ENCODE results near the gene ASXL1.

The ASXL1 gene

DNA sequence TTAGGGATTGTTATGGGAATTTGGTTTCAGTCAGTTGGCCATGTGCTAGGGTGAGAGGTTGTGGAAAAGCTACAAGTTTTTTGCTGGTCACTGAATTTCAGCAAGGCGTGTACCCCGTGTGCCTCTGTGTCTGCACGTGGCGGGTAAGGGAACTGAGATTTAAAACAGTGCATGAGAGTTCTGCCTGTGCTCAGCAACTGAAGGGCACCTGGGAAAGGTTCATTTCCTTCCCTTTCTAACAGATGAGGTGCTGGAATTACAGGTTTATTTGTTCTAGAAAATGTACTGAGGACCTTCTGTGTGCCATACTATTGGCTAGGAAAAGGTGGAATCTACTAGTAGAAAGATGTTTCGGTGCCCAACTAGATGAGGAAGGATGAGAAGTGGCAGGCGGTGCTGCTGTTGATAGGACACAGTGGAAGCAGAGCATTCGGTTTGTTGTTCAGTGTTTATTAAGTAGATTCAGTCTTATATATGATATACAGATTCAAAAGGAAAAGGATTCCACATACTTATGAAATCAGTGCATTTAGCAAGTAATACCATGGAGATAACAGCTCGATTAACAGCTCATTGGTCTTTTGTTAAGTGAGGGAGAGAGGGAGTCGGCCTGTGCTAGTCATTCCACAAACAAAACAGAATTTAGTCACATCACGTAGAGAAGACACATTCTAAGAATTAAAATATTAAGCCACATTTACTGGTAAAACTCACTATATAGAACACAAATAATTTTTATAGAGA lies 84.7 kb downstream of the ASXL1 start:
- no peak for DNase-seq

DNA sequence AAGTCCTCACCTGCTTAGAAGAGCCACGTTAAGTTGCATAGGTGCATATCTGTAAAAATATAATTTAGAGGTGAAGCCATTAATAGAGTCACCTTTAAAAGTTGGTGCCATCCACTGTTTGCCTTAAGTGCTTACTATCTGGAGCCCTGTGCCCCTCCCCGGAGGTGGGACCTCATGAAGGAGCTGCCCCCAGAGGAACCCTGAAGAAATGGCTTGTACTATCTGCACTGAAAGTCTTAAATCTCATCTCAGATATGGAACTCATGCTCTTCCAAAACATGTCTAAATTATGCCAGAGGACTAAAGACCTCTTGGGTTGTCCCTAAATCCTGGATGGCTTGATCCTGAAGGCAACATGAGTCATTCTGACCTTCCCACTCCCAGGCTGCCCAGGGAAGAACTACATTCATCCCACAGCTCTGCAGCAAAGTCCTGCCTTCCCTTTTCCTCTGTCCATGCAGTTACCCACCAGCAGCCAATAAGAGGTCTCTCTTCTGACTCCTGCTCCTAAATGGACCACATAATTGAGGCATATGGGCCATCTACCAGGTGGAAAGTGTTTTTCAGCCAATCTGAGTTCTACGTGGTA lies 85.3 kb downstream of the ASXL1 start:
- DNase-seq: no peak

DNA sequence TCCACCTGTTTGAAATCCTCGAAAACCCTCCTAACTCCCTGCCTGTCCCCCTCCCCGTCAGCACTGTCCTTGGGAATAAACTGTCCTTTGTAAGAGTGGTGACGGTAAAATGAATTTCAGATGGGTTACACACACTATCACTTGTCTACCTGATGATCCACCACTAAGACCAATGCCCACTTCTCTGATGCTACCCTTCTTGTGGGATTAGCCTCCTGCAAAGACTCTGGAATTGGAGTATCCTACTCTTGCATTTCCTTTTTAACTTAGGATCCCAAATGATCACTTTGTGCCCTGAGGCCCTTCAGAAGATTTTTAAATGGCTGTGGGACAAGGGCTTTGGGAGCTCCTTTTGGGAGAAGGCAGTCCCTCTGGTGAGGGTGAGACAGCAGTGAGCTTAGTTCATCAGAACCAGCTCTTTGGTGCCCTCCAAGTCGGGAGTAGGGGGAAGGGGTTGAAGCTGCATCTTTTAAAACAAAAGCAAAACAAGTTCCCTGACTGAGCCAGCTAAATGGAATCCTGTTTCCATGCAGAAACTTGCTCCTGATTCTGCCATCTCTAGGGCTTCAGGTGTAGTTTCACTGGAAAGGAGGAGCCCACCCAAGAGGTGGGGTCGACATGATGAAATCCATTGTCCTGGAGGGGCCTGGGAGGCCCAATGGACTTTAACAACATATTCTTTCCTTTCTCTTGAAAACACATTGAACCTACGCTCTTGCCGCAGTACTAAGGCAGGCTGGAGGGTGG lies 86.5 kb downstream of the ASXL1 start:
- no peak for DNase-seq

DNA sequence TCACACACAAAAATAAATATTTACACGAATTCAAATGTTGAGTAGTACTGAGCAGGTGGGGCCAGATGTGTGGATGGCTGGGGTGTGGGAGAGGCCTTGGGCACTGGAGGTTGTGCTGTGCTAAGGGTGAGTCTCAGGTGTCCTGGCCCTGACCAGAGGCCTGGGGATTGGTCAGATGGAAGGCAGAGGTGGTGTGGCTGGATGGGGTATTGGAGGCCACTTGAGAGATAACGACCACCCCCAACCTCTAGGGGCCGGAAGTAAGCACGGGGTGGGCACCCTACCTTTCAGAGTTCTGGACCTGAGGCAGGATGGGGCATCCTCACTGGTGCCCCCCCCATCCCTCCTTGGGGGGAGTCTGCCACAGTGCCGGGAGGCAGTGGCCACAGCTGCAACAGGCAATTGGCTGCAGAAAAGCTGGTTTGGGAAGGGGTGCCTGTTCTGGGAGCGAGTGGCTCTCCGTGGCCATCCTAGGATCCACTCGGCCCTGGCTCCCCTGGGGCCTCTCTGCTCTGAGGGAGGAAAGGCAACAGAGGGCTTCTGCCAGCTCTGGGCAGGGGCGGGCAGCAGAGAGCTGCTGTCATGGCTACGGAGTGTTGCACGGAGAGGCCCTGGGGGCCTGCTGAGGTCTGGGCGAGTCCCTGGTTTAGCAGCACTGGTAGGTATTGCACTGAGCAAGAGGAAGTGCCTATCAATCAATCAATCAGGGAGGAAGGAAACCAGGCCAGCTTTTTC lies 87.6 kb downstream of the ASXL1 start:
- DNase-seq: no peak

DNA sequence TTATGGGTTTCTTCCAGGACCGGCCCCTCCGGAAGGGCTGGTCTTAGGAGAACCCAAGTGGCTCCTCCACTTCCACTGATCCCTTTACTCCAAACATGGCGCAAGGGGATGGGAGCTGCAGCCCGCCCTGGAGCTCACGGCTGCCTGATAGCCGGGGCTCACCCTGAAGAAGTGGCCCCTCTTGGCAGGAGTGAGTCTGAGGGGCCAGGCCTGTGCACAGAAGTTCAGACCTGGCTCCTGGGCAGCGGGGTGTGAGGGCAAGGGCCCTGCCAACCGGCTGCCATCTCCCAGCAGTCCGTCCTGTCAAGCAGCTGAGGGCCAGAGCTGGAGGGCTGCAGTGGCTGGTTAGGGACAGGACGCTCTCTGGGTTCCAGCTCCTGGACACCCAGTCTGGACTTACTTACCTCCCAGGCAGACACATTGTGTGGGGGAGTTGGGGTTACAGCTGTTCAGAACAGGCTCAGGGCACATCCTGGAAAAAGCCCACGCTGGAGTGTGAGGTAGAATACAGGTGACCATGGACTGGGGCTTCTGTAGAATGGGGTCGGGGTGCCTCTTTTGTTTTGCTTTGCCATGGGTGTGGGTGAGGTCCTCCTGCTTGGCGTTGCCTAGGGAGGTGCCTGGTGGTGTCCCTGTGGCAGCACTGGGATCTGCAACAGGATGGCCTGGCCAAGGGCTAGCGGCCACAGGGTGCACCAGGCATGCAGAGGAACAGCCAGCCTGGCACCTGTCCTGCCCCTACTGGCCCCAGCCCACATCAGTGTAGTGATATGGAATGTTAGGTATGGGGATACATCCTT lies 88.4 kb downstream of the ASXL1 start:
- no peak for DNase-seq

DNA sequence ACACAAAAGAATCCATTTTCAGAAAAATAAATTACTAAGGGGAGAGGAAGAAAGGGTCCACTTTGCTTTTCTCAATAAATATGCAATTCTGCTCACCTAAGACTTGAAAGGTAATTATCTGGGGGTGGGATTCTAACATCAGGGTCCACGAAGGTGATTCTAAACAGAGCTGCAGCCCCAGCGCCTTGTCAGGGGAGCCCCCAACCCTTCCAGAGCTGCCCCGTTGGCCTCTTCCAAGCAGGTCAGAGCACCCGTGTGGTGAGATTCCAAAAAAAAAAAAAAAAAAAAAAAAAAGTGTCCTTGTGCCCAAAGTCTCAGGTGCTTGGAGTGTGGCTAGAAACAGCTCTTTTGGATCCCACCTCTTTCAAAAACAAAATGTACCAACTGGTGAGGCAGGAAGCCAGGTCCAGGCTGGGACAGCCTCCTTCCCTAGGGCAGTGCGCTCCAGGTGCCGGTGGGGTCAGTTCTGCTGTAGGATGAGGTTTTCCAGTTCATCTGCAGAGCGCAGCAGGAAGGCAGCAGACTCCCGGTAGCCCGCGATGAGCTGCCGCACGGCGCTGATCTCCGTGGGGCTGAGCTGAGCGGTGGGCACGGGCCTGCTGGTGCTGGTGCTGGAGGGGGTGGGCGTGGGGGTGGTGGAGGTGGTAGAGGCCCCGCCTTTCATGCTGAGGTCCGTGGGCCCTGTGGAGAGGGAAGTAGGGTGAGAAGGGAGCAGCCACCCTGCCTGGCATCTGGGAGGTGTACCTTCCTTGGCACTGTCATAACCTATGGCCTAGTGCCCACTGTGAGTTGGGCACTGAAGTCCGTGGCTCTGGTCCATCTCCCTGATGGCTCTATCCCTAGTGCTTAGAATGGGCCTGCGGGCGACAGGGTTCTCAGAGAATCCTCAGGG lies 89.3 kb downstream of the ASXL1 start:
- DNase-seq: no peak

DNA sequence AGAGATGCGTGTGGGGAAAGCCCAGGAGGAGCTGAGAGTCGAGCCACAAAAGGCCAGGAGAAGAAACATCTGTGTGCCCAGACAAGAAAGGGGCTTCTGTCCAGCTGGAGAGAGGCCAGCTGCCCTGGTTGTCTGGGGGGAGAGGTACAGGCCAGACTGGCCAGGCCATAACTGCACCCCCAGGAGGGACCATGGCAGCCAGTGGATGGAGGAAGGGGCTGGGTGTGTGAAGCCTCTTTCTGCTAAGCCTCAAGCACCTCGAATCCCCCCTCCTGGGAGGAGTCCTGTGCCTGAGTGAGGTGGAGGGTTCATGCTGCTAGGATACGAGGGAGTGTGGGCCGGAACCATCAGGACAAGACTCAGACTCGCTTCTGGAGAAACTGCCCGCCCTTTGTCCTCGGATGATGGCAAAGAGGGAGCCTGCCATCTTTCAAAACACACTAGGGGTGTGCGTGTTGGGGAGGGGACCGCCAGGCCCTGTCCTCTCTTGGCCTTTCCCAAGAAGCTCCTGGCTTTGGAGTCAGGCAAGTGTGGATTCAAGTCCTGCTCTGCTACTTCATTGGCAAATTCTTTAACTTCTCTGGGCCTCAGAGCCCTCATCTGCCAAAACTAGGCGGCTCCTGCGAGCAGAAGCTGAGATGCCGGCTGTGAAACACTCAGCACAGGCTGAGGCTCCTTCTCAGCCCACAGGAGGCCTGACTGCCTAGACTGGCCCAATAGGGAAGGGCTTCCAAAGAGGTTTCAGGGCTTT lies 90.3 kb downstream of the ASXL1 start:
- DNase-seq: no peak

DNA sequence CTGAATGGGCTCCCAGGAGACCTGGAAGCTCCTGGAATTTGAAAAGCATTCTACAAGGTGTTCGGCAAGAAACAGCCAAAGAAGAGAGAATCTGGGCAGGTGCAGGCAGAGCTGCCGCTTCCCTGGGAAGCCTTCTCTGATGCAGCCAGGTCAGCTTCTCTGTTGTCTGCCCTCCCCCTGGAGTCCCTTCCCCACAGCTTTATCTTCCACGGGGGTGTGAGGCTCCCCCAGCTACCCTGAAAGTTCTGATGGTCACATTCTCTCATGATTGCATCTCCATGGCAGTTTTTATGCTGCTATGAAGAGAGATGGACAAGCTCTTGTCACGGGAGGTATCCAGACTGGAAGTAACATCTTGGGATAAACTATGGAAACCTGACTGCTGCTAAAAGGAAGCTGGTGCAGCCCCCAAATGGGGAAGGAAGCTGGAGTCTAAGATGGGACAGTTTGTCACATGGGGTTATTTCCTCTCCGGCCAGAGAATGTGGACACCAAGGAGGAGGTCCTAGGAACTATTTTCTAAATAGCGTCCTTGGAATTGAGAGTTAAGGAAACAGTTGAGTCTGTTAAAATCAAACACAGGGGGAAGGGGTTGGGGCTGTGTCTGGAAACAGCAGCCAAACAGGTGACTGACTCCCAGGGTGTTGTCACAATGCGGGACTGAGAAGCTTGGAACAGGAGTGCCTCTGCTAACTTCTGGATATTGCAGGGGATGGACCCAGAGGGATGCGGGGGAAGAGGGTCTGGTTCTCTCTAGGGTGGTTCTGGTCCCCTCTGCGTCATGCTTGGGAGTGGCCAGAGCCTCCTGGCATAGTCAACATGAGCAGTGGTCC lies 91.1 kb downstream of the ASXL1 start:
- DNase-seq: no peak

DNA sequence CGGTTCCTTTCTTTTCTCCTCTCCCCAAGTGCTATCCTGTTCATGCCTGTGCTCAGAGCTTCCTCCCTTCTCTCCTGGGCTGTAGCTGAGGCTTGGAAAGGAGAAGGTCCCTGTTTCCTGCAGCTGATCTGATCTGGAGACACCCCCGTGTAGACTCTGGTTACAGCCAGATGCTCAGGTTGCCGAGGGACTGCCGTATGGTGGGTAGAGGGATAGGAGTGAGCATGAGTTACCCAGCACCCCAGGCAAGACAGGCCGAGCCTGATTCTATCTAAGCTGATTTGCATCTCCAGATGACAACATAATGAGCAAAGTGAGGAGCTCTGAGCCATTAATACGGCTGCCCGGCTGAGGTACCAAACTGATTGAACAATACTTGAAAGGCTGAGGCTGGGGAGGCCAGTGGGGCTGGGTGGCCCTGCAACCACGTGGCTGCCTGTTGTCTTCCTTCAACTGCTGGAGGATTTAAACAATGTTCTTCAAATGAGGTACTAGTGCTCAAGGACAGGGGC lies 91.8 kb downstream of the ASXL1 start:
- no peak for DNase-seq

DNA sequence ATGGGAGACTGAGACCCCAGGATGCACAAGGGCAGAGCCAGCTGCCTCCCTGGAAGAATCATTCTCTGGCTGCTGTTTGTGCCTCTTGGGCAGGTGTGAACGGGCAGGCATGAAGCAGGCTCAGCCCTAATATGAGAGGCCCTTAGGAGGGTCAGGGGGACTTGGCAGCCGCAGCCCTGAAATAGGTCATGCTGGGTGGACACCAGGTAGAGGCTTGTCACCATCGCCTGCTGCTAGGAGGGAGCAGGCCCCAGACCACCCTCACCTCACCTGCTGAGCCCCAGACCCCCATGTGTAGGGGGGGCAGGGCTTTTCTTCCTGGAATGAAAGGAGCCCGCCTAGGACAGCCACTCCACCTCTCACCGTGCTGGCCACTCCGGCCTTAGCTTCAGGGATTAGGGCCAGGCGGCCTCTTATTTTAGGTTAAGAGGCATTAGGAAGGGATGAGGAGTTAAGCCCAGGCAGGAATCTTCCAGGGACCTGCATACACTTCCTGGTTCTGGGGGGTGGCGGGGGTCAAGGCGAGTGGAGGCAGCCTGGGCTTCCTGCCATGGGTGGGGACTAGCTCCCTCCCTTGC lies 92.4 kb downstream of the ASXL1 start:
- DNase-seq: no peak

DNA sequence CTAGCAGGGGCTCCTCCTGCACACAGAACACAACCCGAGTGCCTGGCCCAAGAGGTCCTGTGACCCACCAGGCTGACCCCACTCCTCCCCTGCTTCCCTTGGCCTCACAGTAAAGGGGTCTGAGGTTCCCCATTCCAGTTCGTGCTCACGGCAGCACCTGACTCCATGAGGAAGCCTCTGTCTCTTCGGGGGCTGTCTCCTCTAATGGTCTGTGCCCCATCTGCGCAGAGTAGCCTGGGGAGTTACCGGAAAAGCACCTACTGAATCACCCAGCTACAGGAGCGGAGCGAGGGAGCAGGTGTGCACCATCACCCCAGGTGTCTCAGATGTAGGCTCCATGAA lies 93.2 kb downstream of the ASXL1 start:
- DNase-seq: no peak

DNA sequence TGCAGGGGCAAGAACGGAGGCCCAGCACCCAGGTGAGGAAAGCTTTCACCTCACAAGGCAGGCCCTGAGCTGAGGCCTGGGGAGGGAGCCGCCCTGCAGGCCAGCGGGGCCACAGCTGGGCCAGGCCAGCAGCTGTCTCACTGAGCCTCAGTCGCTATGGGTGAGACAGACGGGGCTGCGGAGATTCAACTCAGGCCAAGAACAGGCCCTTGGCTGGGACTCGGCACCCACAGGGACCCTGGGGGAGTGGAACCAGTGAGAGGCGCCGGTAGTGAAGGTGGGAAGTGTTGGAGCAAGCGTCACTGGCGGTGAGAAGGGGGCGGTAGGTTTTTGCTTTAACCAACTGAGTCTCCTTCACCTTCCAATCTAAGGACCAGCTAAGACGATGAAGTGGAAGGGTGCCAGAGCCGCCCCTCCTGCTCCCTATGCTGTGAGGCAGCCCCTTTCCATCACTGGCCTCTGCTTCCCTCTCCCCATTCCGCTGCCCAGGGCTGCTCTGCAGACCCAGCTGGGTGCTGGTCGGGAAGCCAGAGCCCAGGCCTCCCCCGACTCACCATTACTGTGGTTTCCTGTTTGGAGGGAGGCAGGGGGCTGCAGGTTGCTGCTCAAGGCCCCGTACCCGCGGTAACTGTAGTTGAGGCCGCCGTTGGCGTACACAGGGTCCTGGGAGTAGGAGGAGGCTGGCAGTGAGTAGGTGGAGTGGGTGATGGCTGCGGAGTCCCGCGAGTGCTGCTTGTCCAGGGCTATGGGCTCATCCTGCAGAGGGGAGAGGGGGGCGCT lies 93.7 kb downstream of the ASXL1 start:
- no peak for DNase-seq

DNA sequence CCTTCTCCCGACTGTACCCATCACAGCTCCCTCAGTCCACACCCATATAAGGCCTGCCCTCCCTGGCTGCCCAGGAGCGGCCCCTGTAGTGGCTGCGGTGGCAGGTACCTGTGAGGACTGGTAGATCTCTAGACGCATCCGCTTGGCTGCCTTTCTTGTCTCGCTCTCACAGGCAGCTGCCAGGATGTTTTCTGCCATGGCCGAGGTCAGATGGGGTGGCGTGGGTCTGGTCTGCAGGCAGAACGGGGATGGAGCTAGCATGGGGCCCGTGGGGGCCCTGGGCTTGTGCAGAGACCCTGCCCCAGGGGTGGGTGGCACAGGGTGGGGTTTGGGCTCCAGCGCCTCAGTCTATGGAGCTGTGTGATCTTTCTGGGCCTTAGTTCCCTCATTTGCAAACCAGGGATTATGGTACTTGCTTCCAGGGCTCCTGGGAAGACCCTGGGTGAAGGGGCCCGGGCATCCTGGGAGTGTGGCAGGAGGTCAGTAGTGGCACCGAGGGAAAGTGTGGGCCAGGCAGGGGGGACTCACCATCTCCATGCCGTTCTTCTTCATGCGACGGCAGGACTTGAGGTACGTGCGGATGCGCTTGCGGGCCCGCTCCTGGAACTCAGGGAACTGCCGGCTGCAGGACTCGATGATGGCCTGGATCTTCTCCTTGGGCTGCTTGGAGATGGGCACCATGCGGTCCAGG lies 94.8 kb downstream of the ASXL1 start:
- no peak for DNase-seq

DNA sequence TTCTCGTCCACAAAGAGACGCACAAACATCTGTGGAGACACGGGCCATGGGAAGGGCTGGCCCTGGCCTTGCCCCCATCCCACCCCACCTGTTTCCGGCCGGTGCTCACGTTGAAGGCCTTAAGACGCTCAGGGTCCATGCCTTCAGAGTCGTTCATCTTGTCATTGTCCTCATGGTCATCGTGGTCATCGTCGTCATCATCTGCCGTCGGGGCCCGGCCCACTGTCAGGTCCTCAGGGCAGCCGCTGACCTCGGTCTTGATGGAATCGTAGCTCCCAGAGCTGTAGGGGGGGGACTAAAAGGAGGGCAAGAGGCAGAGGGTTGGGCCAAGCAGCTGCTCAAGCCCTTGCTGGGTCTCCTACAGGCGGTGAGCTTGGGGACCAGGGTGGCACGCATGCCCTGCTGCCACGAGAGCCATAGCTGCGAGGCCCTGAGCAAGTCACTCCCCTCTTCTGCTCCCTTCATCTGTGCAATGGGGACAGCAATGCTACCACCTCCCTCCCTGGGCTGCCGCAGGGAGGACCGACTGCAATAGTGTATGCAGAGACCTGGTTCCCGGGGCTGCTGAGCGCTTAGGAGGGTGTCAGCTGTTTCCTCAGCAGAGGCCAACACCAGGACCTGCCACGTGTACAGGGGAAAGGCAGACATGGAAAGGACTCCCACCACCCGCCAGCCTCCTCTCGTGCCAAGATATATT lies 95.5 kb downstream of the ASXL1 start:
- DNase-seq: no peak

DNA sequence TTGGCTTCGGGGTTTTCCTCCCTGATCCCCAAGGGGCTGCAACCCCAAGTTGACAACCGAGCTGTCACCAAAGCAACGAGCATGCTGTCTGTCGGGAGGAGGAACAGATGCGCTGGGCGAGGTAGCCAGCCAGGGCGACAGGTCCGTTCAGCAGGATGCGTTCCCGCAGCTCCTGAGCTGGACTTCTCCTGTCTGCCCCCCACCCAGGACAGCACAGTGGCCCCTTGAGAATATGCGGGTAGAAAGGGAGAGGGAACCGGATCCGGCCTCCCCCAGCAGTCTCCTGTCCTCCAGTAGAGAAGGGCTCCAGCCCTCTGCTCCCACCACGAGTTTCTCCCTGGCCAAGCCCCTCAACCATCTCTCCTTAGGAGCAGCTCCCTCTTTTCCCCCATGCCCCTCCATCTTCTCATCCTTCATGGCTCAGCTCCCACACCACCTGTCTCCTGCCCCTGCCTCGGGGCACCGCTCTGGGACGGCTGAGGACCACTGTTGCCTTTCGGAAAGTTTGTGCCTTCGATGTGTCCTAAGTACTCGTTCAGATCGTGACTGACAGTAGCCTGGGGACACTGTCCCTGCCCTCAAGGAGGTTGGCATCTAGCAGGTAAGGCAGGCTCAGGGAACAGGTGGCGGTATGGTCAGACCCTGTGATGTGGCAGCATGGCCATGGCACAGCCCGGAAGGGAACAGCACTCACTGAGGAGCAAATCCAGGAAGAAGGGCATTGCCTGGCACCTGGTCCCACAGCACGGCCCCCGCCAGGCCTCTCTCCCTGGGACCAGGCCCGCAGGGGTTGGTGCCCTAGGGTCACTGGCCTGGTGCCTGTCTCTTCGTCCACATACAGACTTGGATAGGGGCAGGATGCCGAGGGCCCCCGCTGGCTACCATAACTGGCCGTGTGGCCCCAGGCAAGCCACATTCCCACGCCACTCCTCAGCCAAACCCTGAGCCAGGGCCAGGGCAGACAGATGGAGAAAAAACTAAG lies 96.3 kb downstream of the ASXL1 start:
- no peak for DNase-seq
